K562 (cell line): ENCODE results near the gene SACM1L.

ENCODE experiments used
- CAMTA2 ChIP-seq: fragments of 250-450 bp; sonication (Bioruptor Pico); conservative IDR thresholded peaks from 2 replicates; pipeline ENCODE4 v1.5.1; 2022
- CTCF ChIP-seq, 3 experiments: IDR thresholded peaks in 2 of 3; conservative IDR thresholded peaks in 1 of 3; 2 replicates each; pipeline ENCODE4 v1.5.1; 2011 to 2012; ENCODE audit warnings: low read length in 3 of 3, mild to moderate bottlenecking in 3 of 3, control low read depth in 2 of 3, improper control_type of control experiment in 1 of 3, inconsistent platforms in 1 of 3, low read depth in 1 of 3, mixed read lengths in 1 of 3, moderate library complexity in 1 of 3; ENCODE audit not compliant: insufficient read depth in 2 of 3
- FOXJ3 ChIP-seq: sonication (generic); formaldehyde crosslinking; IDR thresholded peaks from 2 replicates; pipeline ENCODE4 v1.4.0; 2020; ENCODE audit warnings: mild to moderate bottlenecking, missing genetic modification reagents
- HDAC2 ChIP-seq: fragments of 450-650 bp; IDR thresholded peaks from 2 replicates; pipeline ENCODE4 v1.6.1; 2016; ENCODE audit warnings: mild to moderate bottlenecking
- KLF6 ChIP-seq: fragments of 250-450 bp; sonication (Bioruptor Pico); IDR thresholded peaks from 2 replicates; pipeline ENCODE4 v1.4.0; 2020; ENCODE audit warnings: mild to moderate bottlenecking, moderate library complexity, borderline replicate concordance
- NEUROD1 ChIP-seq: fragments of 150-350 bp; IDR thresholded peaks from 2 replicates; pipeline ENCODE4 v1.6.1; 2014; ENCODE audit warnings: borderline replicate concordance, low read length, low read depth; ENCODE audit not compliant: partially characterized antibody
- NFYB ChIP-seq: IDR thresholded peaks from 2 replicates; pipeline ENCODE4 v1.6.1; 2011; ENCODE audit warnings: mild to moderate bottlenecking, moderate library complexity; ENCODE audit not compliant: insufficient read length; ENCODE audit errors: extremely low read depth
- NRF1 ChIP-seq, 2 experiments: fragments of 450-650 bp; IDR thresholded peaks in 1 of 2; conservative IDR thresholded peaks in 1 of 2; 2 replicates each; pipeline ENCODE4 v1.6.1; 2014; ENCODE audit warnings: mild to moderate bottlenecking in 2 of 2
- RCOR1 ChIP-seq, 2 experiments: IDR thresholded peaks; 2 replicates each; pipeline ENCODE4 v1.6.1; 2012; ENCODE audit warnings: low read depth in 2 of 2, low read length in 2 of 2, borderline replicate concordance in 1 of 2, improper control_type of control experiment in 1 of 2
- SMARCA4 ChIP-seq: fragments of 450-650 bp; IDR thresholded peaks from 2 replicates; pipeline ENCODE4 v1.6.1; 2016
- YY1 ChIP-seq, 3 experiments: IDR thresholded peaks; 2 replicates each; pipeline ENCODE4 v1.6.1; 2011; ENCODE audit warnings: low read length in 2 of 3, mild to moderate bottlenecking in 2 of 3, moderate library complexity in 2 of 3, borderline replicate concordance in 1 of 3, control low read depth in 1 of 3, low read depth in 1 of 3; ENCODE audit not compliant: insufficient read depth in 3 of 3, insufficient replicate concordance in 2 of 3, control insufficient read depth in 1 of 3, insufficient read length in 1 of 3; ENCODE audit errors: extremely low read depth in 1 of 3
- ZNF274 ChIP-seq: IDR thresholded peaks from 2 replicates; pipeline ENCODE4 v1.6.1; 2011; ENCODE audit warnings: low read depth, mild to moderate bottlenecking, low read length, moderate library complexity, borderline replicate concordance
- ZNF282 ChIP-seq: sonication (generic); formaldehyde crosslinking; IDR thresholded peaks from 2 replicates; pipeline ENCODE4 v1.8.1; 2023; ENCODE audit warnings: missing genetic modification reagents
- TF ChIP-seq, protein P1 (sequence below): sonication (generic); formaldehyde crosslinking; IDR thresholded peaks from 2 replicates; pipeline ENCODE4 v1.8.0; 2022; ENCODE audit warnings: mild to moderate bottlenecking, low read depth, missing genetic modification reagents

DNA sequence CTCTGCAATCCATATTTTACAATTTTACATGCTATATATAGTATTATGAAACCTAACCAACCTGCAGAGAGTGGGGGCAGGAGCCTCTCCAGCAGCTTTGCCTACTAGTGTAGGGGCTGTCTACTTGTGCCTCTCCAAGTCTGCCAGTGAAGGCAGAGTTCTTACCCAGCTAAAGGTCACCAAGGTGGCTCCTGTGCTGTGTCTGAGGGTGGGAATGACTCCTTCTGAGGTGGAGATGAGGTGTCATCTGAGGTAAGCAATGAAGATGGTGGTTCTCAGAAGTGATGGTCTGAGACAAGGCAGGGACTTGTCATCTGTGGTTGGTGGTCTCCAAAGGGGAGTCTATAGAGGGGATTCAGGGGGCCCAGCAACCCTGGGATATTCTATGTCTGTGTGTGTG, 47.5 kb downstream of the SACM1L start:
- TF ChIP-seq CAMTA2: no peak
- TF ChIP-seq YY1 (IDR thresholded peaks at IDR 0.05; ENCODE audit: borderline replicate concordance in 1 of 3, control insufficient read depth in 1 of 3, extremely low read depth in 1 of 3, insufficient read depth in 3 of 3, insufficient read length in 1 of 3, insufficient replicate concordance in 2 of 3, low read depth in 1 of 3, low read length in 2 of 3): no peak
- no peak for TF ChIP-seq ZNF274
- TF ChIP-seq NRF1 (conservative IDR thresholded peaks at IDR 0.05 in 1 of 2, IDR thresholded peaks at IDR 0.05 in 1 of 2): no peak
- no peak for TF ChIP-seq RCOR1 (IDR thresholded peaks at IDR 0.05; ENCODE audit: borderline replicate concordance in 1 of 2, low read depth in 2 of 2, low read length in 2 of 2)
- TF ChIP-seq NEUROD1: no peak
- no peak for TF ChIP-seq ZNF282 (CRISPR knock-in tag)
- no peak for TF ChIP-seq FOXJ3
- TF ChIP-seq CTCF (IDR thresholded peaks at IDR 0.05 in 2 of 3, conservative IDR thresholded peaks at IDR 0.05 in 1 of 3; ENCODE audit: insufficient read depth in 2 of 3, low read depth in 1 of 3, low read length in 3 of 3): no peak
- TF ChIP-seq SMARCA4: no peak
- TF ChIP-seq, protein P1, sequence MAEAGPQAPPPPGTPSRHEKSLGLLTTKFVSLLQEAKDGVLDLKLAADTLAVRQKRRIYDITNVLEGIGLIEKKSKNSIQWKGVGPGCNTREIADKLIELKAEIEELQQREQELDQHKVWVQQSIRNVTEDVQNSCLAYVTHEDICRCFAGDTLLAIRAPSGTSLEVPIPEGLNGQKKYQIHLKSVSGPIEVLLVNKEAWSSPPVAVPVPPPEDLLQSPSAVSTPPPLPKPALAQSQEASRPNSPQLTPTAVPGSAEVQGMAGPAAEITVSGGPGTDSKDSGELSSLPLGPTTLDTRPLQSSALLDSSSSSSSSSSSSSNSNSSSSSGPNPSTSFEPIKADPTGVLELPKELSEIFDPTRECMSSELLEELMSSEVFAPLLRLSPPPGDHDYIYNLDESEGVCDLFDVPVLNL (CRISPR knock-in tag): no peak
- no peak for TF ChIP-seq KLF6 (CRISPR knock-in tag)
- TF ChIP-seq NFYB: no peak
- TF ChIP-seq HDAC2: no peak
